ENCODE results near the gene TRIM26. TPM values are rescaled to one million over a fixed set of nuclear protein-coding genes. Genes with fewer than 3 reads are reported as not detected.
A peak's percentile ranks its signal among the peaks of the same experiment; 100 is the strongest.

TRIM26 gene, protein sequence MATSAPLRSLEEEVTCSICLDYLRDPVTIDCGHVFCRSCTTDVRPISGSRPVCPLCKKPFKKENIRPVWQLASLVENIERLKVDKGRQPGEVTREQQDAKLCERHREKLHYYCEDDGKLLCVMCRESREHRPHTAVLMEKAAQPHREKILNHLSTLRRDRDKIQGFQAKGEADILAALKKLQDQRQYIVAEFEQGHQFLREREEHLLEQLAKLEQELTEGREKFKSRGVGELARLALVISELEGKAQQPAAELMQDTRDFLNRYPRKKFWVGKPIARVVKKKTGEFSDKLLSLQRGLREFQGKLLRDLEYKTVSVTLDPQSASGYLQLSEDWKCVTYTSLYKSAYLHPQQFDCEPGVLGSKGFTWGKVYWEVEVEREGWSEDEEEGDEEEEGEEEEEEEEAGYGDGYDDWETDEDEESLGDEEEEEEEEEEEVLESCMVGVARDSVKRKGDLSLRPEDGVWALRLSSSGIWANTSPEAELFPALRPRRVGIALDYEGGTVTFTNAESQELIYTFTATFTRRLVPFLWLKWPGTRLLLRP
- 34.5 and 35.0 TPM in 2 replicates for total RNA-seq
- 30.4 and 30.9 TPM in 2 replicates for polyA plus RNA-seq
- 30.8 and 32.8 TPM in 2 replicates for polyA plus RNA-seq (2011; cell fraction: cytosol; rRNA removed)
- polyA plus RNA-seq (2011; cell fraction: nucleus; rRNA removed) = 39.2 and 48.7 TPM in 2 replicates
- 24.7 and 32.2 TPM in 2 replicates for polyA plus RNA-seq (2012)
- 34.4 and 39.9 TPM in 2 replicates for polyA minus RNA-seq
- polyA minus RNA-seq (2011; cell fraction: cytosol; rRNA and poly(A)+ RNA removed) = 12.8 TPM
- polyA minus RNA-seq (2011; cell fraction: nucleus; rRNA and poly(A)+ RNA removed) = 18.9 and 26.5 TPM in 2 replicates
- Bru-seq, nascent RNA = percentile 85 among the genes with signal in this experiment
- BruChase-seq, experiment 1, labeled RNA remaining after a 6-hour chase = percentile 81 among the genes with signal in this experiment
- BruChase-seq, experiment 2, labeled RNA remaining after a 2-hour chase = percentile 91 among the genes with signal in this experiment
- long read RNA-seq, partial matches to known transcripts = 15 of 38 reads
- long read RNA-seq, other reads (novel, unspliced or antisense) = 20 of 38 reads

GRCh38 chr6:30212865-30213666 is at the start of gene TRIM26:
Gene TRIM26, minus strand, starts transcription at chr6:30213406. Its CDS starts 14,303 bp downstream, at chr6:30199103.
- H3K9me3 ChIP-seq (replicated peaks; ENCODE audit: control insufficient read depth, insufficient read depth, low read length) = no peaks in the 10 kb centered on the region
- H3K4me2 ChIP-seq (ENCODE audit: insufficient read depth, low read length) = peak within 1 kb of the TSS; percentile 91
- H2AFZ ChIP-seq (ENCODE audit: low read depth, low read length) = peak within 1 kb of the TSS; percentile 97
- peak within 1 kb of the TSS; percentile 89 for H3K9ac ChIP-seq (replicated peaks; ENCODE audit: extremely low read depth, insufficient read depth, low read length)
- no peaks in the 10 kb centered on the region for H3K36me3 ChIP-seq (ENCODE audit: control insufficient read depth in 2 of 2, extremely low read depth in 1 of 2, insufficient read depth in 2 of 2, low read length in 2 of 2)
- H3K9me1 ChIP-seq (replicated peaks; ENCODE audit: control insufficient read depth, extremely low read depth, insufficient read depth, low read length) = no peaks in the 10 kb centered on the region
- H3K4me1 ChIP-seq (ENCODE audit: control insufficient read depth, extremely low read depth, insufficient read depth, low read length) = peaks cover 20% of the 10 kb centered on the region
- peak within 1 kb of the TSS; percentile 71 to 84 (median 82) for H3K4me3 ChIP-seq (replicated peaks in 1 of 3; ENCODE audit: insufficient read depth in 1 of 3, low read depth in 1 of 3, low read length in 3 of 3)
- peaks cover 37% of the 10 kb centered on the region for H3K79me2 ChIP-seq (ENCODE audit: control insufficient read depth, insufficient read depth, low read length)
- peak within 1 kb of the TSS; percentile 95 for H3K27ac ChIP-seq (ENCODE audit: insufficient read depth, low read depth, low read length)
- POLR2A ChIA-PET = interaction anchor here (0.9 kb wide), 1 partner anchor 113 kb away, joined by 3 read pairs; no protein-coding TSS in a partner anchor
- CTCF ChIA-PET = no interaction called here
- dilution Hi-C loops (cut with MboI; ENCODE audit: extremely low pct_ligation_motif_present, low sequenced_read_pairs) (no loop called here), intact Hi-C loops (cut with micrococcal nuclease) (loop anchor here (1.0 to 2.0 kb wide), 2 partner anchors 110 to 113 kb away; partner anchors contain the start of gene TRIM39)
- TF ChIP-seq POLR2A (IDR thresholded peaks at IDR 0.05; ENCODE audit: low read depth, low read length) (peak; percentile 79), FOS (IDR thresholded peaks at IDR 0.05; ENCODE audit: borderline replicate concordance, insufficient read depth, low read length) (no peak), POLR2AphosphoS5 (IDR thresholded peaks at IDR 0.05; ENCODE audit: insufficient read depth, low read depth, low read length) (peak; percentile 70)
- BruUV-seq (replicated peaks) = TSS peak; percentile 46
- H4K20me1 ChIP-seq (replicated peaks; ENCODE audit: control insufficient read depth, extremely low read depth, insufficient read depth, low read length) = no peaks in the 10 kb centered on the region
- H3K27me3 ChIP-seq (ENCODE audit: control insufficient read depth in 2 of 2, insufficient read depth in 2 of 2, low read length in 2 of 2) = no peaks in the 10 kb centered on the region
- DNase-seq (ENCODE audit: low read depth, low spot score) = peak; percentile 98
- FAIRE-seq = peak; percentile 93
